H1 (cell line): ENCODE measurements around the gene NR2F1-AS1.

Experiments used
- BACH1 ChIP-seq: IDR thresholded peaks from 2 replicates; pipeline ENCODE4 v1.6.1; 2012; ENCODE audit warnings: low read length, improper control_type of control experiment
- EP300 ChIP-seq, 2 experiments: IDR thresholded peaks; 1 replicate in 1 of 2; 2 replicates in 1 of 2; pipeline ENCODE4 v1.6.1; 2011 to 2012; ENCODE audit warnings: low read depth in 2 of 2, low read length in 2 of 2, mild to moderate bottlenecking in 2 of 2, borderline replicate concordance in 1 of 2, inconsistent platforms in 1 of 2, moderate library complexity in 1 of 2
- POLR2A ChIP-seq, 2 experiments: IDR thresholded peaks; 1 replicate in 1 of 2; 2 replicates in 1 of 2; pipeline ENCODE4 v1.6.1; 2011; ENCODE audit warnings: low read depth in 2 of 2, low read length in 2 of 2, mild to moderate bottlenecking in 2 of 2; ENCODE audit errors: control extremely low read depth in 1 of 2
- TF ChIP-seq, protein P1 (sequence below): IDR thresholded peaks from 2 replicates; pipeline ENCODE4 v1.6.1; 2011; ENCODE audit warnings: low read length, improper control_type of control experiment
- TF ChIP-seq, protein P2 (sequence below), 3 experiments: IDR thresholded peaks; 1 replicate in 2 of 3; 2 replicates in 1 of 3; pipeline versions ENCODE4 v1.5.1 to v1.6.1; 2011; ENCODE audit warnings: low read length in 3 of 3, mild to moderate bottlenecking in 3 of 3, inconsistent platforms in 2 of 3, low read depth in 1 of 3, moderate library complexity in 1 of 3; ENCODE audit not compliant: insufficient read depth in 1 of 3; ENCODE audit errors: control extremely low read depth in 1 of 3

DNA sequence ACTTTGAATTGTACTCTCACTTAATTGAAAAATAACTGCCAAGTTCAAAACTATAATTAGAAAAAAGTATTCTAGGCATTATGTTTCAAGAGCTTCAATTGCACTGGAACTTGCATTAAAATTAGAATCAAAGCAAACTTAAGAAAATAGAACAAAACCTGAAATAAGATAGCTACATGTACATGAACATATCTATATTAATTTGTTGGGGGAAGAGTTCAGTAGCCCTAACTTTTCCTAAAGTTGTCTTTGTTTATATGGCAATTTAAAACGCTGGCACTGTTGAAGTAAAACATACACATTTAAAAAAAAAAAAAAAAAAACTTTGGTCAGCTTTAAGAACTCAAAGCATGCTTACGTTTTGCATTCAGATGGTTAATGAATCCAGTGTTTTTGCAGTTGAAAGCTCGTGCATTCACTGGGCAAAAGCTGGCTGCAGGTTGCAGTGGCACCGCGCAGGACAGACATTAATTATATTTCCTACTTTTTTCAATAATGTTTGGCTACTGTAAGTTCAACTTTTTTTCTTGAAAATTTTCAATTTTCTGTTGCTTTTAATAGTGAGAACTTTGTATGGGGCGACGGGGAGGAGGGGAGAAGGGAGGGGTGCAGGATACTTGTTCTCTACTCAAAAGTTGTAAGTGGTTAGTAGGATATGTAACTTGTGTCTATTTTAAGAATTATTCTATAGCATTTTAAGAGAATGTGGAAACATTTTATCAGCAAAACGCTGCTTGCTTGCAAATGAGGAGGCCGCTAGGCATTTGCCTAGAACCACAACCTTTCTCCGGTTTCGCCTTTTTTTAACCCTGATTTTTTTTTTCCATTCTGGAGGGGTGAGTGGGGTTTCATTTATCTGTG, 5.9 kb upstream of the NR2F1-AS1 start:
- TF ChIP-seq, protein P1, sequence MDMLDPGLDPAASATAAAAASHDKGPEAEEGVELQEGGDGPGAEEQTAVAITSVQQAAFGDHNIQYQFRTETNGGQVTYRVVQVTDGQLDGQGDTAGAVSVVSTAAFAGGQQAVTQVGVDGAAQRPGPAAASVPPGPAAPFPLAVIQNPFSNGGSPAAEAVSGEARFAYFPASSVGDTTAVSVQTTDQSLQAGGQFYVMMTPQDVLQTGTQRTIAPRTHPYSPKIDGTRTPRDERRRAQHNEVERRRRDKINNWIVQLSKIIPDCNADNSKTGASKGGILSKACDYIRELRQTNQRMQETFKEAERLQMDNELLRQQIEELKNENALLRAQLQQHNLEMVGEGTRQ: no peak
- TF ChIP-seq, protein P2, sequence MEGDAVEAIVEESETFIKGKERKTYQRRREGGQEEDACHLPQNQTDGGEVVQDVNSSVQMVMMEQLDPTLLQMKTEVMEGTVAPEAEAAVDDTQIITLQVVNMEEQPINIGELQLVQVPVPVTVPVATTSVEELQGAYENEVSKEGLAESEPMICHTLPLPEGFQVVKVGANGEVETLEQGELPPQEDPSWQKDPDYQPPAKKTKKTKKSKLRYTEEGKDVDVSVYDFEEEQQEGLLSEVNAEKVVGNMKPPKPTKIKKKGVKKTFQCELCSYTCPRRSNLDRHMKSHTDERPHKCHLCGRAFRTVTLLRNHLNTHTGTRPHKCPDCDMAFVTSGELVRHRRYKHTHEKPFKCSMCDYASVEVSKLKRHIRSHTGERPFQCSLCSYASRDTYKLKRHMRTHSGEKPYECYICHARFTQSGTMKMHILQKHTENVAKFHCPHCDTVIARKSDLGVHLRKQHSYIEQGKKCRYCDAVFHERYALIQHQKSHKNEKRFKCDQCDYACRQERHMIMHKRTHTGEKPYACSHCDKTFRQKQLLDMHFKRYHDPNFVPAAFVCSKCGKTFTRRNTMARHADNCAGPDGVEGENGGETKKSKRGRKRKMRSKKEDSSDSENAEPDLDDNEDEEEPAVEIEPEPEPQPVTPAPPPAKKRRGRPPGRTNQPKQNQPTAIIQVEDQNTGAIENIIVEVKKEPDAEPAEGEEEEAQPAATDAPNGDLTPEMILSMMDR (IDR thresholded peaks at IDR 0.05; ENCODE audit: control extremely low read depth in 1 of 3, insufficient read depth in 1 of 3, low read depth in 1 of 3, low read length in 3 of 3): no peak
- no peak for TF ChIP-seq EP300 (IDR thresholded peaks at IDR 0.05; ENCODE audit: borderline replicate concordance in 1 of 2, low read depth in 2 of 2, low read length in 2 of 2)
- TF ChIP-seq BACH1: no peak
- no peak for TF ChIP-seq POLR2A (IDR thresholded peaks at IDR 0.05; ENCODE audit: control extremely low read depth in 1 of 2, low read depth in 2 of 2, low read length in 2 of 2)
